B cell (primary cell): ENCODE results near the gene AMZ1. TPM values are rescaled to one million over a fixed set of nuclear protein-coding genes. Genes with fewer than 3 reads are reported as not detected.
A peak's percentile ranks its signal among the peaks of the same experiment; 100 is the strongest.

ENCODE experiments used
- ATAC-seq: fragments of 200-7000 bp; cut with Tn5 transposase; one replicate; pipeline ENCODE4 v1.10.0; 2021; ENCODE audit warnings: low read depth, mild to moderate bottlenecking, moderate number of reproducible peaks, moderate library complexity
- CTCF ChIA-PET: fragments of 350-600 bp; sonication (Branson Sonifier 250); formaldehyde crosslinking; loops from one replicate; lab custom pipeline; 2021; ENCODE audit warnings: antibody characterized with exemption, inconsistent platforms; lab: Charles Lee
- POLR2A ChIA-PET: fragments of 350-600 bp; sonication (Branson Sonifier 250); formaldehyde crosslinking; loops from one replicate; lab custom pipeline; 2021; ENCODE audit warnings: antibody characterized with exemption; lab: Charles Lee
- DNase-seq: peaks from one replicate; pipeline ENCODE4 v3.0.0; 2013
- H2AFZ ChIP-seq: 2 replicates; pipeline ENCODE4 v1.6.1; 2012; ENCODE audit warnings: mild to moderate bottlenecking, low read depth, low read length; ENCODE audit not compliant: insufficient read depth, poor library complexity, severe bottlenecking
- H3K27ac ChIP-seq, 2 donors: 1 replicate in 1 of 2; 2 replicates in 1 of 2; pipeline ENCODE4 v1.5.1; 2012 to 2013; ENCODE audit warnings: low read length in 2 of 2, mild to moderate bottlenecking in 2 of 2, moderate library complexity in 1 of 2
- H3K27me3 ChIP-seq, 4 experiments: fragments of 200-600 bp in 1 of 4; sonication (generic) in 1 of 4; replicated peaks in 1 of 4; 1 replicate in 2 of 4; 2 replicates in 2 of 4; pipeline versions ENCODE4 v1.6.1 to v1.7.0; 2013 to 2016; ENCODE audit warnings: low read length in 3 of 4, mild to moderate bottlenecking in 2 of 4, mixed read lengths in 1 of 4, moderate library complexity in 1 of 4; ENCODE audit not compliant: insufficient read depth in 4 of 4, control insufficient read depth in 3 of 4; ENCODE audit errors: control extremely low read depth in 1 of 4
- H3K36me3 ChIP-seq, 2 experiments: replicated peaks in 1 of 2; 1 replicate in 1 of 2; 2 replicates in 1 of 2; pipeline versions ENCODE4 v1.6.1 to v1.7.1; 2013; ENCODE audit warnings: low read length in 1 of 2; ENCODE audit not compliant: insufficient read depth in 2 of 2, control insufficient read depth in 1 of 2; ENCODE audit errors: control extremely low read depth in 1 of 2, extremely low read depth in 1 of 2
- H3K4me1 ChIP-seq, 2 donors: fragments of 200-600 bp in 1 of 2; sonication (generic) in 1 of 2; 1 replicate in 1 of 2; 2 replicates in 1 of 2; pipeline versions ENCODE4 v1.5.1 to v1.6.1; 2013 to 2017; ENCODE audit warnings: low read length in 2 of 2; ENCODE audit not compliant: control insufficient read depth in 2 of 2, insufficient read depth in 2 of 2
- H3K4me2 ChIP-seq: replicated peaks from 2 replicates; pipeline ENCODE3; 2012; ENCODE audit warnings: mild to moderate bottlenecking, low read depth, low read length; ENCODE audit not compliant: poor library complexity, severe bottlenecking
- H3K4me3 ChIP-seq, 5 experiments: fragments of 200-600 bp in 1 of 5; sonication (generic) in 1 of 5; 1 replicate in 3 of 5; 2 replicates in 2 of 5; pipeline versions ENCODE4 v1.5.1 to v1.7.0; 2011 to 2016; ENCODE audit warnings: low read length in 4 of 5, mild to moderate bottlenecking in 4 of 5, low read depth in 2 of 5, control low read depth in 1 of 5, moderate library complexity in 1 of 5; ENCODE audit not compliant: insufficient read depth in 1 of 5; ENCODE audit errors: control extremely low read depth in 1 of 5, extremely low read depth in 1 of 5
- H3K79me2 ChIP-seq: fragments of 200-600 bp; sonication (generic); one replicate; pipeline ENCODE4 v1.6.0; 2016; ENCODE audit warnings: low read length; ENCODE audit not compliant: control insufficient read depth, insufficient read depth
- H3K9ac ChIP-seq: fragments of 200-600 bp; sonication (generic); 2 replicates; pipeline ENCODE4 v1.6.1; 2017; ENCODE audit warnings: mild to moderate bottlenecking, low read length, moderate library complexity
- H3K9me3 ChIP-seq, 3 donors: one replicate each; pipeline versions ENCODE4 v1.6.1 to v1.7.1; 2013; ENCODE audit warnings: low read length in 2 of 3; ENCODE audit not compliant: control insufficient read depth in 2 of 3, insufficient read depth in 1 of 3; ENCODE audit errors: control extremely low read depth in 1 of 3
- H4K20me1 ChIP-seq: 2 replicates; pipeline ENCODE4 v1.6.0; 2012; ENCODE audit warnings: mild to moderate bottlenecking, low read length; ENCODE audit not compliant: insufficient read depth, control insufficient read depth, poor library complexity, severe bottlenecking
- H3K27ac Mint-ChIP-seq: one replicate; pipeline ENCODE4 v1.8.0; 2021; ENCODE audit warnings: mixed read lengths
- H3K27me3 Mint-ChIP-seq: one replicate; pipeline ENCODE4 v1.8.0; 2021; ENCODE audit warnings: mixed read lengths
- H3K4me1 Mint-ChIP-seq: one replicate; pipeline ENCODE4 v1.8.0; 2021; ENCODE audit warnings: mixed read lengths
- H3K4me3 Mint-ChIP-seq: one replicate; pipeline ENCODE4 v1.8.0; 2021; ENCODE audit warnings: mixed read lengths
- H3K9me3 Mint-ChIP-seq: one replicate; pipeline ENCODE4 v1.8.0; 2022; ENCODE audit warnings: mixed read lengths; ENCODE audit not compliant: insufficient read depth
- EZH2 ChIP-seq: IDR thresholded peaks from 2 replicates; pipeline ENCODE4 v1.6.1; 2012; ENCODE audit warnings: borderline replicate concordance, low read depth, mild to moderate bottlenecking, moderate library complexity, low read length; ENCODE audit not compliant: insufficient read depth, poor library complexity, severe bottlenecking
- WGBS: methylation state at CpG from one replicate; pipeline ENCODE4 v1.1.5; 2013; ENCODE audit warnings: missing lambda C conversion rate; ENCODE audit not compliant: insufficient coverage; 5-methylcytosine and 5-hydroxymethylcytosine counted together
- intact Hi-C: fragments of 100-400 bp; cut with micrococcal nuclease; formaldehyde crosslinking; loops from one replicate; pipeline ENCODE4 v1.10.0; 2022
- polyA plus RNA-seq: library from polyadenylated mRNA; depleted of rRNA; stranded (reverse); fragments of >200 nt; gene quantifications from 2 replicates; pipeline ENCODE4 v1.2.3, GENCODE V29; 2012
- total RNA-seq, 2 donors: library from RNA; stranded (reverse); fragments of 120-200 nt in 1 of 2; gene quantifications; 1 replicate in 1 of 2; 2 replicates in 1 of 2; pipeline versions ENCODE4 v1.2.3 to v1.2.4, GENCODE V29; 2013 to 2022
- TF ChIP-seq, protein P1 (sequence below): fragments of 200-600 bp; IDR thresholded peaks from one replicate; pipeline ENCODE4 v1.8.0; 2022; ENCODE audit warnings: antibody characterized with exemption, mild to moderate bottlenecking

The AMZ1 gene
- total and polyA plus RNA-seq, 2 donors (not counting 1 experiment from before 2014, with no cell fraction given) = 0.73 to 13.2 TPM

DNA sequence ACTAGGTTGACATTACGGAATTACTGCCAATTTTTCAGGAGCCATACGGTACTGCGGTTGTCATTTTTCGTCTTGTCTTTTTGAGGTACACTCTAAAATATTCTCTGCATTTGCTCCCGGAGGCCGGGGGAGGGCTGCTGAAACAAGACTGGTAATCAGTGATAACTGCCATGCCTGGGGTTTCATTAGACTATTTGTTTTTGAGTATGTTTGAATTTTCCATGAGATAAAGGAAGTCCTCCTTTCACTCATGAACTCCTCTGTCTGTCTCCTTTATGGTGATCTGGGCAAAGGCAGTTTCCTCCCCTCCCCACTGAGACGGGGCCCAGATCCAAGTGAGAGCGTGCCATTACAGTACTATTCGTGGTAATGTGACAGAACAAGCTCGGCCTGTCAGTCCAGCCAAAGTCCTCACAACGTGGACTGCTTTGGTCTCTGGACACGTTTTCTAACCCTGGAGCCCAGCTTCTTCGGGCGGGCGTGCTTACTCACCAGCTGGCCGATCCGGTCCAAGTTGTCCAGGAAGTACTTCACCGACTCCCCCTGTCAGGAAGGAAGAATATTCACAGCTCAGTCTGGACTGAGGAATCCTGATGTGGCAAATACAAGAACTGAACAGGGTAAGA lies 45.1 kb downstream of the AMZ1 start:
- CTCF ChIA-PET = interaction anchor here (0.9 to 1.7 kb wide), 2 partner anchors 14 to 16 kb away, joined by 3 to 7 read pairs; no protein-coding TSS in a partner anchor
- peak overlapping the region; percentile 11 for H3K4me3 Mint-ChIP-seq
- ATAC-seq = no peak

More for the DNA sequence above, 45.1 kb downstream of the AMZ1 start:
- Histone ChIP-seq H3K4me1 (peaks cover 37 to 48% of the 10 kb centered on the region in 2 donors), H4K20me1 (peaks cover 60% of the 10 kb centered on the region), H3K9ac (no peak overlapping the region), H3K36me3 (peaks cover 0 to 40% of the 10 kb centered on the region in 2 experiments), H3K4me2 (no peak overlapping the region), H3K27me3 (no peaks in the 10 kb centered on the region), H3K9me3 (no peaks in the 10 kb centered on the region), H3K4me3 (no peak overlapping the region), H2AFZ (no peak overlapping the region), H3K79me2 (peaks cover 13% of the 10 kb centered on the region), H3K27ac (no peak overlapping the region)
- intact Hi-C loops = no loop called here
- no peak for DNase-seq
- WGBS = 42% methylated on average over 16 of the region's 18 CpGs
- POLR2A ChIA-PET = no interaction called here
- H3K9me3 Mint-ChIP-seq = no peaks in the 10 kb centered on the region
- TF ChIP-seq, protein P1, sequence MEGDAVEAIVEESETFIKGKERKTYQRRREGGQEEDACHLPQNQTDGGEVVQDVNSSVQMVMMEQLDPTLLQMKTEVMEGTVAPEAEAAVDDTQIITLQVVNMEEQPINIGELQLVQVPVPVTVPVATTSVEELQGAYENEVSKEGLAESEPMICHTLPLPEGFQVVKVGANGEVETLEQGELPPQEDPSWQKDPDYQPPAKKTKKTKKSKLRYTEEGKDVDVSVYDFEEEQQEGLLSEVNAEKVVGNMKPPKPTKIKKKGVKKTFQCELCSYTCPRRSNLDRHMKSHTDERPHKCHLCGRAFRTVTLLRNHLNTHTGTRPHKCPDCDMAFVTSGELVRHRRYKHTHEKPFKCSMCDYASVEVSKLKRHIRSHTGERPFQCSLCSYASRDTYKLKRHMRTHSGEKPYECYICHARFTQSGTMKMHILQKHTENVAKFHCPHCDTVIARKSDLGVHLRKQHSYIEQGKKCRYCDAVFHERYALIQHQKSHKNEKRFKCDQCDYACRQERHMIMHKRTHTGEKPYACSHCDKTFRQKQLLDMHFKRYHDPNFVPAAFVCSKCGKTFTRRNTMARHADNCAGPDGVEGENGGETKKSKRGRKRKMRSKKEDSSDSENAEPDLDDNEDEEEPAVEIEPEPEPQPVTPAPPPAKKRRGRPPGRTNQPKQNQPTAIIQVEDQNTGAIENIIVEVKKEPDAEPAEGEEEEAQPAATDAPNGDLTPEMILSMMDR = no peak
- TF ChIP-seq EZH2 = no peak
- H3K4me1 Mint-ChIP-seq = peaks cover 45% of the 10 kb centered on the region
- peak overlapping the region; percentile 33 for H3K27ac Mint-ChIP-seq
- H3K27me3 Mint-ChIP-seq = no peaks in the 10 kb centered on the region
